Neural progenitor cell (in vitro differentiated cells): ENCODE results near the gene C1orf21.

Experiments used
- EZH2 ChIP-seq: fragments of 200-600 bp; sonication (generic); IDR thresholded peaks from 2 replicates; pipeline ENCODE4 v1.6.1; 2017; ENCODE audit warnings: antibody characterized with exemption, mild to moderate bottlenecking, moderate library complexity
- EZH2phosphoT487 ChIP-seq: fragments of 200-600 bp; sonication (generic); IDR thresholded peaks from 2 replicates; pipeline ENCODE4 v1.6.1; 2017; ENCODE audit warnings: antibody characterized with exemption
- TF ChIP-seq, protein P1 (sequence below): fragments of 200-600 bp; sonication (generic); IDR thresholded peaks from 2 replicates; pipeline ENCODE4 v1.5.1; 2017; ENCODE audit warnings: antibody characterized with exemption, mild to moderate bottlenecking

DNA sequence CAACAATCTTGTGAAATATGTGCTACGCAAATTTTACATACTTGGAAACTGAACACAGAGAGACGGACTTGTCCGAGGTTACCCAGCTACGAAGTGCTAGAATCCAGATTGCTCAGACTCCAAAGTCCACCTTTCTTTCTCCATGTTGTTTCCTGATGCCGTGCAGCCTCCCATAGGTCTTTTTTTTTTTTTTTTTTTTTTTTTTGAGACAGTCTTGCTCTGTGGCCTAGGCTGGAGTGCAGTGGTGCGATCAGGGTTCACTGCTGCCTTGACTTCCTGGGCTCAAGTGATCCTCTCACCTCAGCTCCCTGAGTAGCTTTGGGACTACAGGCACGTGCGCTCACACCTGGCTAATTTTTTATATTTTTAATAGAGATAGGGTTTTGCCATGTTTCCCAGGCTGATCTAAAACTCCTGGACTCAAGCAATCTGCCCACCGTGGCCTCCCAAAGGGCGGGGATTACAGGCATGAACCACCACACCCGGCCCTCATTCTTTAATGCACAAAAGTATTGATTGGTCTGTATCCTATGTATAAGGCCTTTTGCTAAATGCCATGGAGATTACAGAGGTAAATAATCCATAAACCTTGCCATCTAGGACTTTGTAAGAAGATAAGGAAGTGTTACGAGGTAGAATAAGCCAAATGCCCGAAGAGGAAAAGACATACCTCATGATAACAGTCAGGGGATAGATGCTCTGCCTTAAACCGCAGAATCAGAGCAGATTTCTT lies 92.8 kb downstream of the C1orf21 start:
- TF ChIP-seq, protein P1, sequence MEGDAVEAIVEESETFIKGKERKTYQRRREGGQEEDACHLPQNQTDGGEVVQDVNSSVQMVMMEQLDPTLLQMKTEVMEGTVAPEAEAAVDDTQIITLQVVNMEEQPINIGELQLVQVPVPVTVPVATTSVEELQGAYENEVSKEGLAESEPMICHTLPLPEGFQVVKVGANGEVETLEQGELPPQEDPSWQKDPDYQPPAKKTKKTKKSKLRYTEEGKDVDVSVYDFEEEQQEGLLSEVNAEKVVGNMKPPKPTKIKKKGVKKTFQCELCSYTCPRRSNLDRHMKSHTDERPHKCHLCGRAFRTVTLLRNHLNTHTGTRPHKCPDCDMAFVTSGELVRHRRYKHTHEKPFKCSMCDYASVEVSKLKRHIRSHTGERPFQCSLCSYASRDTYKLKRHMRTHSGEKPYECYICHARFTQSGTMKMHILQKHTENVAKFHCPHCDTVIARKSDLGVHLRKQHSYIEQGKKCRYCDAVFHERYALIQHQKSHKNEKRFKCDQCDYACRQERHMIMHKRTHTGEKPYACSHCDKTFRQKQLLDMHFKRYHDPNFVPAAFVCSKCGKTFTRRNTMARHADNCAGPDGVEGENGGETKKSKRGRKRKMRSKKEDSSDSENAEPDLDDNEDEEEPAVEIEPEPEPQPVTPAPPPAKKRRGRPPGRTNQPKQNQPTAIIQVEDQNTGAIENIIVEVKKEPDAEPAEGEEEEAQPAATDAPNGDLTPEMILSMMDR, result no peak
- TF ChIP-seq EZH2phosphoT487, result no peak
- no peak for TF ChIP-seq EZH2
